PC-9 (cell line): ENCODE results near the gene COL27A1.

Experiments used
- EZH2 ChIP-seq: fragments of 200-600 bp; sonication (generic); IDR thresholded peaks from 2 replicates; pipeline ENCODE4 v1.8.0; 2017; ENCODE audit warnings: antibody characterized with exemption, low read depth
- TF ChIP-seq, protein P1 (sequence below): fragments of 200-600 bp; sonication (generic); conservative IDR thresholded peaks from 2 replicates; pipeline ENCODE4 v1.6.1; 2017; ENCODE audit warnings: mixed run types, antibody characterized with exemption, mild to moderate bottlenecking, moderate library complexity

DNA sequence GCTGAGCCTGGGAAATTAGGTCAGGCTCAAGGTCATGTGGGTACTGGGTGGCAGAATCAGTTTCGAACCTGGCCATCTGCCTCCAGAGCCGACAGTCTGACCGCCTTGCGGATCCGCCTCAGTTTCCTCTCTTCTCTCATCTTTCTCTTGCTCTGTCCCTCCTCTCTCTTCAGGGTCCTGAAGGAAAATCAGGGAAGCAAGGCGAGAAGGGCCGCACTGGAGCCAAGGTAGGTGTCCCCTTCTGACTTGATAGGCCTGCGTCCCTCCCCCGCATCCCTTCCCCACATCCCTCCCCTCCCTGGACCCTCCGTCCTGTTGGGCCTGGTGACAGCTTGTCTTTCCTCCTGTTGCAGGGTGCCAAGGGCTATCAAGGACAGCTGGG is 126.8 kb downstream of the COL27A1 start:
- TF ChIP-seq, protein P1, sequence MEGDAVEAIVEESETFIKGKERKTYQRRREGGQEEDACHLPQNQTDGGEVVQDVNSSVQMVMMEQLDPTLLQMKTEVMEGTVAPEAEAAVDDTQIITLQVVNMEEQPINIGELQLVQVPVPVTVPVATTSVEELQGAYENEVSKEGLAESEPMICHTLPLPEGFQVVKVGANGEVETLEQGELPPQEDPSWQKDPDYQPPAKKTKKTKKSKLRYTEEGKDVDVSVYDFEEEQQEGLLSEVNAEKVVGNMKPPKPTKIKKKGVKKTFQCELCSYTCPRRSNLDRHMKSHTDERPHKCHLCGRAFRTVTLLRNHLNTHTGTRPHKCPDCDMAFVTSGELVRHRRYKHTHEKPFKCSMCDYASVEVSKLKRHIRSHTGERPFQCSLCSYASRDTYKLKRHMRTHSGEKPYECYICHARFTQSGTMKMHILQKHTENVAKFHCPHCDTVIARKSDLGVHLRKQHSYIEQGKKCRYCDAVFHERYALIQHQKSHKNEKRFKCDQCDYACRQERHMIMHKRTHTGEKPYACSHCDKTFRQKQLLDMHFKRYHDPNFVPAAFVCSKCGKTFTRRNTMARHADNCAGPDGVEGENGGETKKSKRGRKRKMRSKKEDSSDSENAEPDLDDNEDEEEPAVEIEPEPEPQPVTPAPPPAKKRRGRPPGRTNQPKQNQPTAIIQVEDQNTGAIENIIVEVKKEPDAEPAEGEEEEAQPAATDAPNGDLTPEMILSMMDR = no peak
- no peak for TF ChIP-seq EZH2
